GM19328 (cell line): Measurements from ENCODE around the gene FHIP1A.
"Not testable (repeated sequence)": the region's sequence is repeated elsewhere in the genome, so short reads cannot be mapped to it uniquely, and the experiment has no call there.

Source experiments
- ATAC-seq: cut with Tn5 transposase; IDR thresholded peaks from one replicate; pipeline ENCODE4 v1.9.1; 2021; ENCODE audit warnings: mild to moderate bottlenecking, moderate library complexity; ENCODE audit not compliant: unreplicated experiment

Gene FHIP1A

GRCh38 chr4:151408630-151409469 is at the start of gene FHIP1A:
TSS of gene FHIP1A (plus strand) at chr4:151409176. CDS start at chr4:151566260, 157,084 bp downstream.
- ATAC-seq: peak; percentile 66

GRCh38 chr4:151359576-151359975 is 49.4 kb upstream of the FHIP1A start:
- ATAC-seq: no peak

GRCh38 chr4:151361126-151361525 is 47.9 kb upstream of the FHIP1A start:
- no peak for ATAC-seq

- no peak for ATAC-seq
Observed at GRCh38 chr4:151361966-151362365, 47.0 kb upstream of the FHIP1A start.

- peak; percentile 95 for ATAC-seq
Observed at GRCh38 chr4:151362404-151363164, 46.4 kb upstream of the FHIP1A start.

GRCh38 chr4:151376540-151376939 is 32.4 kb upstream of the FHIP1A start:
- no peak for ATAC-seq

- no peak for ATAC-seq
Observed at GRCh38 chr4:151389311-151389710, 19.7 kb upstream of the FHIP1A start.

- not testable (repeated sequence) for ATAC-seq
Observed at GRCh38 chr4:151389799-151390198, 19.2 kb upstream of the FHIP1A start.

GRCh38 chr4:151395873-151396272 is 13.1 kb upstream of the FHIP1A start:
- ATAC-seq: no peak

- ATAC-seq: no peak
Observed at GRCh38 chr4:151400343-151400742, 8.6 kb upstream of the FHIP1A start.

- no peak for ATAC-seq
Observed at GRCh38 chr4:151401739-151402138, 7.2 kb upstream of the FHIP1A start.

- no peak for ATAC-seq
Observed at GRCh38 chr4:151402145-151402865, 6.7 kb upstream of the FHIP1A start.

GRCh38 chr4:151403656-151404055 is 5.3 kb upstream of the FHIP1A start:
- no peak for ATAC-seq

GRCh38 chr4:151404802-151405201 is 4.2 kb upstream of the FHIP1A start:
- not testable (repeated sequence) for ATAC-seq

- no peak for ATAC-seq
Observed at GRCh38 chr4:151407018-151407417, 2.0 kb upstream of the FHIP1A start.

GRCh38 chr4:151407466-151408379 is 1.3 kb upstream of the FHIP1A start:
- peak; percentile 81 for ATAC-seq

- ATAC-seq: no peak
Observed at GRCh38 chr4:151408380-151408629, 671 bp upstream of the FHIP1A start.

- no peak for ATAC-seq
Observed at GRCh38 chr4:151409470-151410313, 716 bp downstream of the FHIP1A start.

GRCh38 chr4:151415978-151416377 is 7.0 kb downstream of the FHIP1A start:
- ATAC-seq: no peak

GRCh38 chr4:151417164-151417571 is 8.2 kb downstream of the FHIP1A start:
- no peak for ATAC-seq
